Endothelial cell of umbilical vein (primary cell): ENCODE measurements around the gene PDE11A. TPM values are rescaled to one million over a fixed set of nuclear protein-coding genes. Genes with fewer than 3 reads are reported as not detected.

ENCODE experiments used
- BruUV-seq: library from RNA; stranded (reverse); fragments of 400-500 nt; replicated peaks from 2 replicates; lab custom pipeline; 2021; lab: Mats Ljungman, UMichigan
- CTCF ChIA-PET: fragments of 300-600, 350-600 bp; sonication (Branson Sonifier 250); formaldehyde crosslinking; loops from one replicate; lab custom pipeline; 2021; ENCODE audit warnings: antibody characterized with exemption, inconsistent platforms; lab: Charles Lee
- POLR2A ChIA-PET: fragments of 300-600, 350-600 bp; sonication (Branson Sonifier 250); formaldehyde crosslinking; loops from one replicate; lab custom pipeline; 2021; ENCODE audit warnings: antibody characterized with exemption, inconsistent platforms; lab: Charles Lee
- DNase-seq: peaks from one replicate; pipeline ENCODE4 v3.0.0-alpha.2; 2011; ENCODE audit warnings: low read depth, low spot score
- FAIRE-seq: peaks from 2 replicates; lab custom pipeline; 2011; peaks lifted over from hg19 to GRCh38; lab: Jason Lieb, UNC
- H2AFZ ChIP-seq: 2 replicates; pipeline ENCODE4 v1.6.0; 2012; ENCODE audit warnings: low read depth, low read length, control low read depth, inconsistent platforms
- H3K27ac ChIP-seq: 2 replicates; pipeline ENCODE4 v1.5.1; 2011; ENCODE audit warnings: low read depth, mild to moderate bottlenecking, control low read depth, low read length, moderate library complexity; ENCODE audit not compliant: insufficient read depth
- H3K27me3 ChIP-seq, 2 experiments: 2 replicates each; pipeline versions ENCODE4 v1.6.0 to v1.6.1; 2011; ENCODE audit warnings: low read length in 2 of 2, mixed read lengths in 1 of 2; ENCODE audit not compliant: control insufficient read depth in 2 of 2, insufficient read depth in 2 of 2
- H3K36me3 ChIP-seq, 2 experiments: 2 replicates in 1 of 2; 3 replicates in 1 of 2; pipeline ENCODE4 v1.5.1; 2011; ENCODE audit warnings: low read length in 2 of 2, mild to moderate bottlenecking in 1 of 2, moderate library complexity in 1 of 2; ENCODE audit not compliant: control insufficient read depth in 2 of 2, insufficient read depth in 2 of 2; ENCODE audit errors: extremely low read depth in 1 of 2
- H3K4me1 ChIP-seq: 3 replicates; pipeline ENCODE4 v1.5.1; 2011; ENCODE audit warnings: mild to moderate bottlenecking, low read length; ENCODE audit not compliant: control insufficient read depth, insufficient read depth; ENCODE audit errors: extremely low read depth
- H3K4me2 ChIP-seq: 2 replicates; pipeline ENCODE4 v1.6.1; 2011; ENCODE audit warnings: low read length, control low read depth, mixed read lengths; ENCODE audit not compliant: insufficient read depth
- H3K4me3 ChIP-seq, 3 experiments: fragments of 200-600 bp in 1 of 3; sonication (generic), shearing (Covaris generic) in 1 of 3; replicated peaks in 1 of 3; 2 replicates each; pipeline ENCODE4 v1.5.1; 2011 to 2016; ENCODE audit warnings: control low read depth in 3 of 3, low read length in 3 of 3, mild to moderate bottlenecking in 2 of 3, inconsistent platforms in 1 of 3, low read depth in 1 of 3, moderate library complexity in 1 of 3; ENCODE audit not compliant: insufficient read depth in 1 of 3
- H3K79me2 ChIP-seq: 2 replicates; pipeline ENCODE4 v1.6.0; 2012; ENCODE audit warnings: low read length, inconsistent platforms; ENCODE audit not compliant: control insufficient read depth, insufficient read depth
- H3K9ac ChIP-seq: replicated peaks from 2 replicates; pipeline ENCODE3; 2011; ENCODE audit warnings: low read length, control low read depth; ENCODE audit not compliant: insufficient read depth; ENCODE audit errors: extremely low read depth
- H3K9me1 ChIP-seq: replicated peaks from 3 replicates; pipeline ENCODE4 v1.6.0; 2011; ENCODE audit warnings: mild to moderate bottlenecking, low read length; ENCODE audit not compliant: control insufficient read depth, insufficient read depth; ENCODE audit errors: extremely low read depth
- H3K9me3 ChIP-seq: replicated peaks from 2 replicates; pipeline ENCODE4 v1.5.1; 2012; ENCODE audit warnings: low read length, inconsistent platforms; ENCODE audit not compliant: control insufficient read depth, insufficient read depth
- H4K20me1 ChIP-seq: replicated peaks from 2 replicates; pipeline ENCODE3; 2011; ENCODE audit warnings: mild to moderate bottlenecking, low read length; ENCODE audit not compliant: control insufficient read depth, insufficient read depth; ENCODE audit errors: extremely low read depth
- CTCF ChIP-seq, 2 donors: IDR thresholded peaks; 1 replicate in 1 of 2; 2 replicates in 1 of 2; pipeline ENCODE4 v1.5.1; 2011; ENCODE audit warnings: low read length in 2 of 2, mild to moderate bottlenecking in 2 of 2, moderate library complexity in 2 of 2, control low read depth in 1 of 2, inconsistent platforms in 1 of 2, low read depth in 1 of 2; ENCODE audit not compliant: insufficient read depth in 1 of 2; ENCODE audit errors: extremely low read depth in 1 of 2
- EZH2 ChIP-seq: IDR thresholded peaks from 2 replicates; pipeline ENCODE4 v1.6.1; 2012; ENCODE audit warnings: borderline replicate concordance, low read depth, mild to moderate bottlenecking, moderate library complexity, low read length, inconsistent platforms; ENCODE audit not compliant: severe bottlenecking
- FOS ChIP-seq: IDR thresholded peaks from 2 replicates; pipeline ENCODE4 v1.6.1; 2011; ENCODE audit warnings: mild to moderate bottlenecking, low read length, moderate library complexity, borderline replicate concordance; ENCODE audit not compliant: insufficient read depth
- GATA2 ChIP-seq: IDR thresholded peaks from 2 replicates; pipeline ENCODE4 v1.7.0; 2011; ENCODE audit warnings: low read depth, mild to moderate bottlenecking, moderate library complexity, mixed read lengths, low read length; ENCODE audit not compliant: insufficient read length, insufficient read depth
- JUN ChIP-seq: IDR thresholded peaks from 2 replicates; pipeline ENCODE4 v1.6.1; 2011; ENCODE audit warnings: borderline replicate concordance, low read depth; ENCODE audit not compliant: insufficient read length, insufficient read depth
- MAX ChIP-seq: IDR thresholded peaks from 2 replicates; pipeline ENCODE4 v1.6.1; 2011; ENCODE audit not compliant: insufficient read depth, insufficient read length
- MYC ChIP-seq: IDR thresholded peaks from one replicate; pipeline ENCODE4 v1.6.1; 2011; ENCODE audit warnings: mild to moderate bottlenecking, low read depth, low read length
- POLR2A ChIP-seq: IDR thresholded peaks from 2 replicates; pipeline ENCODE4 v1.6.1; 2012; ENCODE audit warnings: low read depth, mild to moderate bottlenecking, control low read depth, low read length
- POLR2AphosphoS5 ChIP-seq: IDR thresholded peaks from 2 replicates; pipeline ENCODE4 v1.6.1; 2012; ENCODE audit warnings: low read depth, mild to moderate bottlenecking, control low read depth, low read length, moderate library complexity; ENCODE audit not compliant: insufficient read depth
- dilution Hi-C: fragments of 300-500 bp; cut with MboI; formaldehyde crosslinking; loops from one replicate; pipeline ENCODE4 v1.15.0; 2019; ENCODE audit warnings: low sequenced_read_pairs; ENCODE audit not compliant: extremely low pct_ligation_motif_present
- intact Hi-C: fragments of 100-400 bp; cut with micrococcal nuclease; formaldehyde crosslinking; loops from one replicate; pipeline ENCODE4 v1.10.0; 2022
- polyA plus RNA-seq, 4 experiments: library from polyadenylated mRNA; depleted of rRNA in 3 of 4; stranded (reverse) in 3 of 4; unstranded in 1 of 4; fragments of >200 nt; gene quantifications; 2 replicates each; pipeline versions ENCODE4 v1.2.1 to v1.2.3, GENCODE V29; 2011 to 2012; ENCODE audit warnings: missing spikeins in 1 of 4
- total RNA-seq: library from RNA; stranded (reverse); gene quantifications from 2 replicates; pipeline ENCODE4 v1.2.3, GENCODE V29; 2021

The PDE11A gene
- total and polyA plus RNA-seq, 2 donors (not counting 3 experiments of a cell fraction or from before 2014, with no cell fraction given) = 0.07 to 0.51 TPM

GRCh38 chr2:177680866-177681712 lies 391.5 kb downstream of the PDE11A start:
- TF ChIP-seq EZH2 (no peak), POLR2AphosphoS5 (no peak), MYC (no peak), CTCF (IDR thresholded peaks at IDR 0.05; ENCODE audit: extremely low read depth in 1 of 2, insufficient read depth in 1 of 2, low read depth in 1 of 2, low read length in 2 of 2) (no peak), FOS (no peak), MAX (no peak), JUN (no peak), POLR2A (no peak), GATA2 (no peak)
- intact Hi-C loops = no loop called here
- Histone ChIP-seq H3K4me3 (no peak overlapping the region), H3K79me2 (no peaks in the 10 kb centered on the region), H3K27ac (no peak overlapping the region), H3K9ac (no peak overlapping the region), H3K9me3 (no peaks in the 10 kb centered on the region), H3K9me1 (no peaks in the 10 kb centered on the region), H4K20me1 (no peaks in the 10 kb centered on the region), H2AFZ (no peak overlapping the region), H3K4me1 (peaks cover 7% of the 10 kb centered on the region), H3K4me2 (no peak overlapping the region), H3K36me3 (no peaks in the 10 kb centered on the region), H3K27me3 (peaks cover 5 to 10% of the 10 kb centered on the region in 2 experiments)
- CTCF ChIA-PET = interaction anchor here (1.4 kb wide), 1 partner anchor 13 kb away, joined by 4 read pairs; no protein-coding TSS in a partner anchor
- no peak for FAIRE-seq
- POLR2A ChIA-PET = interaction anchor here (0.7 kb wide), 1 partner anchor 56 kb away, joined by 3 read pairs; no protein-coding TSS in a partner anchor
- dilution Hi-C loops = no loop called here
- DNase-seq = no peak
- no TSS peak for BruUV-seq
